HL-60/S4 treated with retinoic acid at 250 ng/mL for 4 days and 3 days (cell line): ENCODE results near the gene ASGR2.

Source experiments
- in situ Hi-C: fragments of 300-500 bp; cut with MboI; formaldehyde crosslinking; loops from 2 replicates; pipeline ENCODE4 v1.7.0; 2022; ENCODE audit warnings: low sequenced_read_pairs

The ASGR2 gene

GRCh38 chr17:7068268-7068667 is 46.4 kb downstream of the ASGR2 start:
- in situ Hi-C loops: no loop called here

- in situ Hi-C loops: no loop called here
Measured at GRCh38 chr17:7067198-7067597, 47.4 kb downstream of the ASGR2 start.

GRCh38 chr17:7064261-7064660 is 50.4 kb downstream of the ASGR2 start:
- in situ Hi-C loops: no loop called here

- in situ Hi-C loops: no loop called here
Measured at GRCh38 chr17:7063518-7064094, 51.0 kb downstream of the ASGR2 start.

GRCh38 chr17:7060165-7060891 is 54.3 kb downstream of the ASGR2 start:
- in situ Hi-C loops: no loop called here

- in situ Hi-C loops: no loop called here
Measured at GRCh38 chr17:7058831-7059447, 55.7 kb downstream of the ASGR2 start.

GRCh38 chr17:7056386-7056785 is 58.2 kb downstream of the ASGR2 start:
- in situ Hi-C loops: no loop called here
